CD1c-positive myeloid dendritic cell (primary cell): ENCODE measurements around the gene OPRL1.

Source experiments
- DNase-seq: peaks from one replicate; pipeline ENCODE4 v3.0.0-alpha.2; 2016; ENCODE audit errors: extremely low spot score

Gene OPRL1

GRCh38 chr20:64042054-64042781, 37.7 kb upstream of the OPRL1 start:
- peak; percentile 24 for DNase-seq

- DNase-seq, result no peak
These were observed 36.1 kb upstream of the OPRL1 start for GRCh38 chr20:64043768-64044167.

- no peak for DNase-seq
These were observed 35.2 kb upstream of the OPRL1 start for GRCh38 chr20:64044484-64045247.

- no peak for DNase-seq
These were observed 34.4 kb upstream of the OPRL1 start for GRCh38 chr20:64045346-64046011.

GRCh38 chr20:64047046-64047389, 32.9 kb upstream of the OPRL1 start:
- no peak for DNase-seq

- DNase-seq, result no peak
These were observed 31.9 kb upstream of the OPRL1 start for GRCh38 chr20:64047968-64048401.

GRCh38 chr20:64048402-64049044, 31.4 kb upstream of the OPRL1 start:
- DNase-seq, result no peak

- DNase-seq, result peak; percentile 35
These were observed 30.6 kb upstream of the OPRL1 start, which contains the start of gene SOX18 for GRCh38 chr20:64049060-64049877. TSS of gene SOX18 (minus strand) at chr20:64049639. CDS start at chr20:64049516, 123 bp downstream.

- no peak for DNase-seq
These were observed 30.0 kb upstream of the OPRL1 start for GRCh38 chr20:64049878-64050260.

- DNase-seq, result no peak
These were observed 29.4 kb upstream of the OPRL1 start for GRCh38 chr20:64050261-64051032.

GRCh38 chr20:64051033-64051452, 28.8 kb upstream of the OPRL1 start:
- no peak for DNase-seq

GRCh38 chr20:64051561-64052325, 28.1 kb upstream of the OPRL1 start:
- no peak for DNase-seq

GRCh38 chr20:64052326-64052722, 27.6 kb upstream of the OPRL1 start:
- no peak for DNase-seq

- no peak for DNase-seq
These were observed 26.7 kb upstream of the OPRL1 start for GRCh38 chr20:64052987-64053840.

- DNase-seq, result peak; percentile 16
These were observed 25.8 kb upstream of the OPRL1 start for GRCh38 chr20:64053841-64054661.

GRCh38 chr20:64055396-64055892, 24.4 kb upstream of the OPRL1 start:
- no peak for DNase-seq

GRCh38 chr20:64055893-64056638, 23.8 kb upstream of the OPRL1 start:
- peak; percentile 5 for DNase-seq
